ENCODE results near the gene CDC14A.

GRCh38 chr1:100494393-100495084, 142.2 kb downstream of the CDC14A start:
- no peak for TF ChIP-seq CTCF (conservative IDR thresholded peaks at IDR 0.05; ENCODE audit: low read depth, low read length)
- TF ChIP-seq EZH2 (IDR thresholded peaks at IDR 0.05; ENCODE audit: low read length, unreplicated experiment): no peak
